Measurements from ENCODE around the gene DYNLL1. TPM values are rescaled to one million over a fixed set of nuclear protein-coding genes. Genes with fewer than 3 reads are reported as not detected.

The DYNLL1 gene
- total and polyA plus RNA-seq, 2 of the 4 experiments (the other 2 are of a cell fraction) = 663 to 696 TPM

DNA sequence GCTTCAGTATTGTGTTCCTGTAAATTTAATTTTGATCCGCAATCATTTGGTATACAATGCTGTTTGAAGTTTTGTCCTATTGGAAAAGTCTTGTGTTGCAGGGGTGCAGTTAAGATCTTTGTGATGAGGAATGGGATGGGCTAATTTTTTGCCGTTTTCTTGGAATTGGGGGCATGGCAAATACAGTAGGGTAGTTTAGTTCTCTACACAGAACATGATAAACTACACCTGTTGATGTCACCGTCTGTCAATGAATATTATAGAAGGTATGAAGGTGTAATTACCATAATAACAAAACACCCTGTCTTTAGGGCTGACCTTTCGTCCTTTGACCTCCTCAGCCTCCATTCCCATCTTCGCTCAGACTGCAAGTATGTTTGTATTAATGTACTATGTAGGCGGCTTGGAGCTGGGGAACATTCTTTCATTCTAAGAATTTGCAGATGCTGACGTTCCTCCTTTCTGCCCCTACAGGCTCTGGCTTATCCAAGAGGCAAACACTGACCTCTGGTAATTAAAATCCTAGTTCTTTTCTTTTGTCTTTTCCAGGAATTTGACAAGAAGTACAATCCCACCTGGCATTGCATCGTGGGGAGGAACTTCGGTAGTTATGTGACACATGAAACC, 1.7 kb downstream of the DYNLL1 start (continued):
- TF ChIP-seq CHD1 (IDR thresholded peaks at IDR 0.05; ENCODE audit: low read depth, low read length) = no peak

- no peaks in the 10 kb centered on the region for H3K9me3 ChIP-seq (ENCODE audit: control insufficient read depth, insufficient read depth, low read length)
- no TSS peak for BruUV-seq (replicated peaks)
- no peak overlapping the region for H3K4ac ChIP-seq (ENCODE audit: low read depth, low read length)
- ATAC-seq (ENCODE audit: low read depth) (no peak), DNase-seq (no peak)
- no peak overlapping the region for H2BK120ac ChIP-seq (ENCODE audit: low read depth, low read length)
- H3K4me1 ChIP-seq (ENCODE audit: control insufficient read depth, insufficient read depth, low read length) = peaks cover 1% of the 10 kb centered on the region
- H3K4me3 ChIP-seq (ENCODE audit: insufficient read depth, low read depth, low read length) = no peak overlapping the region
- no peak overlapping the region for H2AFZ ChIP-seq (replicated peaks; ENCODE audit: low read length, poor library complexity)
- H3K36me3 ChIP-seq (ENCODE audit: control insufficient read depth, insufficient read depth, low read length) = peaks cover 15% of the 10 kb centered on the region
- H2AK5ac ChIP-seq (ENCODE audit: low read depth, low read length) = no peak overlapping the region
- peaks cover 27% of the 10 kb centered on the region for H4K20me1 ChIP-seq (ENCODE audit: insufficient read depth, low read length)
- no peak overlapping the region for H3K56ac ChIP-seq (ENCODE audit: extremely low read depth, insufficient read depth, low read length)
- POLR2A ChIA-PET (ENCODE audit: unreplicated experiment) = no interaction called here
- no peaks in the 10 kb centered on the region for H3K9me1 ChIP-seq (ENCODE audit: insufficient read depth, low read length)
- no peak overlapping the region for H3K18ac ChIP-seq (ENCODE audit: low read depth, low read length)
- no peak overlapping the region for H2BK20ac ChIP-seq (ENCODE audit: low read depth, low read length)
- no peaks in the 10 kb centered on the region for H3K27me3 ChIP-seq (ENCODE audit: control insufficient read depth, insufficient read depth, low read length)
- no peak overlapping the region for H4K5ac ChIP-seq (ENCODE audit: low read depth, low read length)
- dilution Hi-C loops (cut with HindIII; ENCODE audit: low sequenced_read_pairs, unreplicated experiment) = no loop called here
- no peak overlapping the region for H2BK5ac ChIP-seq (ENCODE audit: low read depth, low read length, poor library complexity, severe bottlenecking)
- intact Hi-C loops (cut with micrococcal nuclease) = no loop called here
- H2AK9ac ChIP-seq (replicated peaks; ENCODE audit: low read depth, low read length, poor library complexity) = no peak overlapping the region
- no peak overlapping the region for H4K8ac ChIP-seq (ENCODE audit: low read depth in 2 of 2, low read length in 2 of 2)
- no peak overlapping the region for H2BK15ac ChIP-seq (ENCODE audit: low read depth, low read length)
- no peak overlapping the region for H3K9ac ChIP-seq (ENCODE audit: low read depth, low read length)
- H3K27ac ChIP-seq (ENCODE audit: insufficient read depth, low read length) = no peak overlapping the region
- in situ Hi-C loops (cut with MboI; ENCODE audit: low sequenced_read_pairs) = no loop called here
- H3K23ac ChIP-seq (ENCODE audit: low read depth, low read length) = peak overlapping the region; percentile 50; the same call in 1 of the 2 replicates
- peaks cover 10 to 35% of the 10 kb centered on the region in 2 experiments for H3K79me1 ChIP-seq (ENCODE audit: low read depth in 1 of 2, low read length in 2 of 2)
- 95% methylated on average over 2 of the region's 3 CpGs; no CpG with 5 or more reads in 1 of the 2 experiments for WGBS, 2 experiments (ENCODE audit: extremely low coverage in 2 of 2, insufficient read length in 1 of 2)
- CTCF ChIA-PET = no interaction called here
- no peak overlapping the region for H3K4me2 ChIP-seq (ENCODE audit: low read depth, low read length)
- H4K91ac ChIP-seq (ENCODE audit: insufficient read depth, low read depth, low read length) = no peak overlapping the region
- no peak overlapping the region for H3K14ac ChIP-seq (replicated peaks; ENCODE audit: low read depth, low read length)
- TF ChIP-seq SMC3 (IDR thresholded peaks at IDR 0.05; ENCODE audit: low read depth, low read length) (no peak), FOS (IDR thresholded peaks at IDR 0.05; ENCODE audit: low read depth, low read length) (no peak), NFE2L2 (IDR thresholded peaks at IDR 0.05; ENCODE audit: low read depth, low read length) (no peak), MAFK (IDR thresholded peaks at IDR 0.05; ENCODE audit: low read depth, low read length) (no peak), ELK1 (IDR thresholded peaks at IDR 0.05; ENCODE audit: borderline replicate concordance, low read depth, low read length) (no peak), RCOR1 (IDR thresholded peaks at IDR 0.05; ENCODE audit: insufficient replicate concordance, low read length) (no peak), POLR2A (IDR thresholded peaks at IDR 0.05; ENCODE audit: low read depth, low read length) (no peak), BHLHE40 (IDR thresholded peaks at IDR 0.05; ENCODE audit: low read depth, low read length) (no peak), CTCF (conservative IDR thresholded peaks at IDR 0.05; ENCODE audit: low read depth, low read length) (no peak), MXI1 (IDR thresholded peaks at IDR 0.05; ENCODE audit: borderline replicate concordance, low read depth, low read length) (no peak), RAD21 (IDR thresholded peaks at IDR 0.05; ENCODE audit: low read length) (no peak), RFX5 (IDR thresholded peaks at IDR 0.05; ENCODE audit: low read depth, low read length) (no peak)
Observed at GRCh38 chr12:120498870-120499515, 3.1 kb downstream of the DYNLL1 start.

Measured in IMR-90 (cell line).